ENCODE results near the gene CHRND.

GRCh38 chr2:232550354-232551249 is 24.6 kb downstream of the CHRND start, which contains the start of the genes EIF4E2 and TIGD1:
- TF ChIP-seq POLR2A (IDR thresholded peaks at IDR 0.05) (peak in 1 of 2 donors; percentile 82), CTCF (IDR thresholded peaks at IDR 0.05) (peak in 11 of 12 donors; percentile 20 to 47 (median 33))

Measured in heart left ventricle (tissue), 13 donors.